ENCODE results near the gene MDH2.
"Not testable (repeated sequence)": the region's sequence is repeated elsewhere in the genome, so short reads cannot be mapped to it uniquely, and the experiment has no call there.

Gene MDH2

DNA sequence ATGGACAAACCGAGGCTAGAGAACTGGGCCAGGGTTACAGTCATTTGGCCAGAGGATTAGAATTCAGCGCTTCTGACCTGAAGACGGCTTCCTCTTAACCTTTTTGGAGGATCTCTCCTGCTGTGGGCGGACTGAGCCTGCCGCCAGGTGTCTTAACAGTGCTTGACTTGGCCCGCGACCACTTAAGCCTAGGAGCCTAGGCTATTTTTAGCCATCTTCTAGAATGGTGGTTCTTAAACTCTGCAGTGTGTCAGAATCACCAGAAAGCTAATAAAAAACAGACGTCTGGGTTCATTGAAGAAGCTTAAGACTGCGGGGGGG lies 722 bp downstream of the MDH2 start:
- no peak for FAIRE-seq

DNA sequence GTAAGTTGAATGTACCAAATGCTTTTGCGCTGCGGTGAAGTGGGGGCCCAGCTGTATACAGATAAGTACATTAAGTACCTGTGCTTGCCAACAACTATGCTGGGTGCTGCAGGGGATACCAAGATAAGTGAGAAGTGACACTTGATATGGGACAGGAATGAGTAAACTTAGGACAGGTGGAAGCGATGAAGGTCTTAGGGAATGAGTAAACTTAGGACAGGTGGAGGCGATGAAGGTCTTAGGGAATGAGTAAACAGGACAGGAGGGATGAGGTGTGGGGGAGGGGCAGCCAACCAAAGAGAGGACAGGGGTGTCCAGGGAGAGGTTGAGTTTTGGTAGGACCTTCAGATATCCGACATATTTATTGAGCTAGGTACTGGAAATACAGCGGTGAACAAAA lies 1.4 kb downstream of the MDH2 start:
- no peak for FAIRE-seq

DNA sequence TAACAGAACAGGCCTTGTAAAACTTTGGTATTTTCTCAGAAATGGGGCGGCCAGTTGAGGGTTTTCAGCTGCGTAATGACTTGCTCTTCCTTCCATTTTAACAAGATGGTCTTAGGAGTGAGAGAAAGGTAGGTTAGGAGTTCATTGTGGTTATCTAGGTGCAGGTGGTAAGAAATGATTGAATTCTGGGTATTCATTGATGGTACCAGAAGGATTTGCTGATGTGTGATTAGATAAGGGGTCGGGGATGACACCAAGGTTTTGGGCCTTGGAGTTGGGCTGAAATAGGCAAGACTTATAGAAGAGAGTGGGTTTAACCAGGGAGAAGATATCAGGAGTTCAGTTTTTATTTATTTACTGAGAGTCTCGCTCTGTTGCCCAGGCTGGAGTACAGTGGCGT lies 2.6 kb downstream of the MDH2 start:
- no peak for FAIRE-seq

DNA sequence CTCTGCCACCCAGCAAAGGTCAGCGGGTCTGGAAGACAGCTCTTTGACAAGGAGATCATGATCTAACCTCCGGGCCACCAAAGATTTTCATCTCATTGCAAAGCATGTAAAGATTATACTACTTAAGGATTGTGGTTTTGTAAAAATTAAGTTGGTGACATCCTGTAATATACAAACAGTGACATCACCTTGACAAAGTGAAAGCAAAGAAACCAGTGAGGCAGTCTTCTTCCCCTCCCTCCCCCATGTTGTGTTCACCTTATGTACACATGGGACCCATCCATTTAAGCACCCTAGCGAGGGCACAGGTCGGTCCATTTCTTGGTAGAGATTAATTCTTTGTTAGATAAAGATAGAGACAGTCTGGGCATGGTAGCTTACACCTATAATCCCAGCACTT lies 3.9 kb downstream of the MDH2 start:
- FAIRE-seq: no peak

- FAIRE-seq: not testable (repeated sequence)
Measured at GRCh38 chr7:76052681-76053080, 4.8 kb downstream of the MDH2 start.

DNA sequence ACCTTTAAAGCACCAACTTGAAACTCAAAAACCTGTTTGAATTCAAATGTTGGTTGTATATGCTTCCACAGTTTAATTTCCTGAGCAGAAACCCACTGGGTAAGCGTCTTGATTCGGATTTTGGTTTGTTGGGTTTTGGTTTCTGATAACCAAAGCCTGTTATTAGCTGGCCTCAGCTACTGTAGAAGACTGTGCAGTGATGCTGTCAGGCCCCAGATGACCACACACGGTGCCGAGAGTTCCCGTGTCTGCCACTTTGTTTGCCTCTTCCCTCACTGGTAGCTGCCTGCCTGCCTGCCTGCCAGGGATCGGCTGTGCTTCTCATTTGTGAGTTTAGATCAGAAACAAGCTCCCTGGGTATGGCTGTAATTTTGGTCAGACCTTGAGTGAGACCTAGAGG lies 5.6 kb downstream of the MDH2 start:
- FAIRE-seq: no peak

GRCh38 chr7:76054123-76055120 lies 6.5 kb downstream of the MDH2 start:
- FAIRE-seq: no peak

DNA sequence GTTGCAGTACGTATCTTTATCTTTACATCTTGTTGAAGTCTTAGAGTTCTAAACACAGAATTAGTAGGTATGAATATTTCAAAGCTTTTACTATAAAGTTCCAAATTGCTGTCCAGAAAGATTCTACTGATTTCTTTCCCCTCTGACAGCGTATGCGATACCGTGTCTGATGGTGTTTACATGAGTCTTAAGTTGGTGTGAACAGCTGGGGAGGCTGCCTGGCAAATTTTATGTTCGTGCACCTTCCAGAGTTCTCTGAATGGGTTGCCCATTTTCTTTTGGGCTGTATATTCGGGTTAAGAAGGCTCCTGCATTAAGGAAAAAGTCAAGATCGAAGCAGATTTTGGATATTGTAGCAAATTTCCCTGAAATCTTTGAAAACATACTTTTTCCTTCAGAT lies 8.3 kb downstream of the MDH2 start:
- no peak for FAIRE-seq

DNA sequence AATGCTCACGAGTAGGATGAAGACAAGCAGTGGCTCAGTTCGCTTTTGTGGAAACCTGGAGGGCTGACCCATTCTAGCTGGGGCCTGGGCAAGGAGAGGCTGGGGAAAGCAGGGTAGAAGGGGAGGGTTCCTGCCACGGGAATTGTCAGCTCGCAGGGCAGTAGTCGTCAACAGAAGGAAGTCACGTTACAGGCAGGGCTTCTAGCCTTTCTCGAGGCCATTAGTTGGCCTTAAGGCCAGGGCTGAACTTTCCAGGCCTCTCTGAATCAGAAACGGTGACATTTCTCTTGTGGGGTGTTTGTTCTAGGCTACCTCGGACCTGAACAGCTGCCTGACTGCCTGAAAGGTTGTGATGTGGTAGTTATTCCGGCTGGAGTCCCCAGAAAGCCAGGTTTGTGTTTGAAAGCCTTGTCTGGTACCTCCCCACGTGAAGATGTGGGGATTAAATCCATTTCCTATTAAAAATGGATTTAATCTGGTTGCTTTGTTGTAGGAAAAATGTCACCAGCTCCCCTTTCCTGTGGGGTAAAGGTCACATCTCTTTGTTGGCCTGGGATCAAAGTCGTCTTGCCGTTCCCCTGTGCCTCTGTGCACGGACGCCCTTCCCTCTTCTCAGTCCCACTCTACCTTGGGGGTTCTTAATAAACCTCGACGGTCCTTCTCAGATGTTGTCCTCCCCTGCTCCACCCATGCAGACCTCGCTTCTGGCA lies 9.4 kb downstream of the MDH2 start:
- no peak for FAIRE-seq

GRCh38 chr7:76057813-76058145 lies 9.9 kb downstream of the MDH2 start:
- FAIRE-seq: no peak

- not testable (repeated sequence) for FAIRE-seq
Measured at GRCh38 chr7:76058745-76059144, 10.8 kb downstream of the MDH2 start.

GRCh38 chr7:76060842-76061241 lies 12.9 kb downstream of the MDH2 start:
- FAIRE-seq: no peak

DNA sequence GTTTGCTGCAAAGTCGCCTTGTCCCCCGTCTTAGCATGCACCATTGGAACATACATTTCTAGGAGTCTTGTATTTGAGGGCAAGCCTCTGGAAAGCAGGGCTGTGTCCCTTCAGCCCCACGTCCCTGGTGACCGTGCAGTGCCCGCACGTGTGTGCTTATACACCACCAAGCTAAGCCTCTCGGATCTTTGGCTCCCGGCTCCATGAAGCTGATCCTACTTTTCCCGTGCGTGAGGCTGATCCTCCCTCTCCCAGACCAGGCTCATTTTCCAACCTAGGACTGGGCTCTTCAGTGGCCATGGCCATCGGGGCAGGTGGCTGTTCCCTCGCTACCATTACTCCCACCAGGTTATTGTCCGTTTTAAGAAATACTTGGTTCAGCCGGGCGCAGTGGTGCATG lies 14.3 kb downstream of the MDH2 start:
- FAIRE-seq: no peak

DNA sequence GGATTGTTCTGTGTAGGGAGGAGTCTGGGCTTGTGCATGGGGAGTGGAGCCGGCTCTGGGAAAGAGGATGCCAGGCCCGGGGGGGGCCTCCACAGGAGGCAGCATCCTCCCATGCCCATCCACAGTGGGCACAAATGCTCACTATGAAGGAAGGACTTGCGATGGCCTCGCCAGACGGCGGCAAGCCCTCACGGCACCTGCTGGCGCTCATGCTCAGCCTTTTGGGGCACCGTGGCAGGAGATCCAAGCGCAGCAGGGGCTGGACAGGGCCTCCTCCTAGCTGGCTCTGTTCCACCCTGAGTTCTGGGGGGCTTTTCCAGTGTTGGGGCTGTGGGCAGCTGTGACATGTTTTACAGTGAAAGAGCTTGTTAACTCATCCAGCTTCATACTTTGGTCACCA lies 15.2 kb downstream of the MDH2 start:
- no peak for FAIRE-seq

- no peak for FAIRE-seq
Measured at GRCh38 chr7:76063525-76063924, 15.6 kb downstream of the MDH2 start.

- no peak for FAIRE-seq
Measured at GRCh38 chr7:76064208-76064970, 16.5 kb downstream of the MDH2 start.

GRCh38 chr7:76065016-76065612 lies 17.2 kb downstream of the MDH2 start:
- FAIRE-seq: no peak

GRCh38 chr7:76066716-76067503 lies 19.0 kb downstream of the MDH2 start:
- FAIRE-seq: no peak

DNA sequence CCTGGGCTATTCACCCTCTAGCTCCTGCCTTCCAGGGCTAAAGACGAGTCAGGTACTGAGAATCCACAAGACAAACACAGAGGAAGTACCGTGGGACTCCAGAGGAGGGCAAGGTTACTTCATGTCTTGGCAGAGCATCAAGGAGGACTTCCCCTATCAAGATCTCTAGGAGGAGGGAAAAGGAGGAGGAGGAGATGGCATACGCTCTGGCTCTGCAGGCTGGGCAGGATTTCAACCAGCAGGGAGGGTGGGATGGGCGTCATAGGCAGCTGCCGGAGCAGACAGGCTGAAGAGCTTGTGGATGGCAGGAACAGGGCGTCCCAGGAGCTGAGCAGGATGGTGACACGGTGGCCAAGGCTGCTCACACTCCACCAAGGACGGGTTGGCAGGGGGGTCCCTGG lies 21.3 kb downstream of the MDH2 start:
- FAIRE-seq: no peak

- no peak for FAIRE-seq
Measured at GRCh38 chr7:76071316-76072242, 23.7 kb downstream of the MDH2 start.
